ENCODE measurements around the gene DNAJC7. TPM values are rescaled to one million over a fixed set of nuclear protein-coding genes. Genes with fewer than 3 reads are reported as not detected.

Gene DNAJC7
- total RNA-seq, 1 donor = 75.3 TPM

- Histone ChIP-seq H3K4me2 (ENCODE audit: insufficient read depth, low read length) (peak within 1 kb of the TSS; percentile 83), H3K27ac (ENCODE audit: low read depth, low read length) (peak within 1 kb of the TSS; percentile 66), H3K4me3 (ENCODE audit: insufficient read depth, low read length) (peak within 1 kb of the TSS; percentile 71), H4K20me1 (ENCODE audit: insufficient read depth, low read length) (no peaks in the 10 kb centered on the region), H2AFZ (ENCODE audit: low read length) (peak within 1 kb of the TSS; percentile 89), H3K36me3 (ENCODE audit: insufficient read depth, low read length) (peaks cover 3% of the 10 kb centered on the region), H3K4me1 (ENCODE audit: insufficient read depth, low read length) (peaks cover 9% of the 10 kb centered on the region), H3K79me2 (ENCODE audit: insufficient read depth, low read length) (no peaks in the 10 kb centered on the region), H3K27me3 (ENCODE audit: insufficient read depth, low read length) (no peaks in the 10 kb centered on the region), H3K9me3 (ENCODE audit: low read depth, low read length) (no peaks in the 10 kb centered on the region)
- peak; percentile 46 for TF ChIP-seq CTCF (IDR thresholded peaks at IDR 0.05; ENCODE audit: extremely low read depth, low read depth, low read length)
- peak; percentile 98 for DNase-seq (ENCODE audit: insufficient read length, low spot score, missing footprints)
Measured at GRCh38 chr17:41930009-41930832, 87.0 kb downstream of the DNAJC7 start, which contains the start of gene ODAD4. Gene ODAD4, plus strand, starts transcription at chr17:41930617. Its CDS starts 107 bp downstream, at chr17:41930724.

GRCh38 chr17:41928693-41929251 is 88.5 kb downstream of the DNAJC7 start:
- Histone ChIP-seq H3K27ac (ENCODE audit: low read depth, low read length) (no peak overlapping the region), H3K9me3 (ENCODE audit: low read depth, low read length) (no peaks in the 10 kb centered on the region), H2AFZ (ENCODE audit: low read length) (peak overlapping the region; percentile 89), H3K79me2 (ENCODE audit: insufficient read depth, low read length) (no peaks in the 10 kb centered on the region), H3K4me1 (ENCODE audit: insufficient read depth, low read length) (peaks cover 9% of the 10 kb centered on the region), H3K36me3 (ENCODE audit: insufficient read depth, low read length) (no peaks in the 10 kb centered on the region), H3K4me3 (ENCODE audit: insufficient read depth, low read length) (no peak overlapping the region), H4K20me1 (ENCODE audit: insufficient read depth, low read length) (no peaks in the 10 kb centered on the region), H3K27me3 (ENCODE audit: insufficient read depth, low read length) (no peaks in the 10 kb centered on the region), H3K4me2 (ENCODE audit: insufficient read depth, low read length) (peak overlapping the region; percentile 83)
- TF ChIP-seq CTCF (IDR thresholded peaks at IDR 0.05; ENCODE audit: extremely low read depth, low read depth, low read length) = no peak
- no peak for DNase-seq (ENCODE audit: insufficient read length, low spot score, missing footprints)

Other genes with a start within 250 kb of the DNAJC7 start
- 18.0 and 24.2 TPM in 2 replicates for gene JUP, start 230.7 kb downstream of the DNAJC7 start, total RNA-seq
- 59.7 and 66.6 TPM in 2 replicates for gene P3H4, start 205.5 kb downstream of the DNAJC7 start, total RNA-seq
- gene FKBP10, start 204.4 kb downstream of the DNAJC7 start, total RNA-seq = 387 and 396 TPM in 2 replicates
- 69.8 and 70.4 TPM in 2 replicates for gene NT5C3B, start 181.2 kb downstream of the DNAJC7 start, total RNA-seq
- 0.36 and 0.59 TPM in 2 replicates for gene KLHL10, start 179.6 kb downstream of the DNAJC7 start, total RNA-seq
- 28.6 and 34.7 TPM in 2 replicates for gene KLHL11, start 152.0 kb downstream of the DNAJC7 start, total RNA-seq
- gene ACLY, start 98.5 kb downstream of the DNAJC7 start, total RNA-seq = 271 and 273 TPM in 2 replicates
- gene ODAD4, start 86.8 kb downstream of the DNAJC7 start, total RNA-seq = 1.1 and 1.5 TPM in 2 replicates
- gene CNP, start 50.6 kb downstream of the DNAJC7 start, total RNA-seq = 87.6 and 96.4 TPM in 2 replicates
- 38.0 and 39.1 TPM in 2 replicates for gene NKIRAS2, start 2.7 kb upstream of the DNAJC7 start, total RNA-seq
- under 0.01 and 0.29 TPM in 2 replicates for gene C17orf113, start 33.2 kb upstream of the DNAJC7 start, total RNA-seq
- not detected in 2 replicates for gene ZNF385C, start 81.0 kb upstream of the DNAJC7 start, total RNA-seq
- 18.5 and 23.0 TPM in 2 replicates for gene DHX58, start 95.3 kb upstream of the DNAJC7 start, total RNA-seq
- gene KAT2A, start 103.9 kb upstream of the DNAJC7 start, total RNA-seq = 8.3 and 9.0 TPM in 2 replicates
- not detected in 2 replicates for gene HSPB9, start 105.4 kb upstream of the DNAJC7 start, total RNA-seq
- 80.0 and 90.5 TPM in 2 replicates for gene RAB5C, start 137.6 kb upstream of the DNAJC7 start, total RNA-seq
- gene KCNH4, start 163.7 kb upstream of the DNAJC7 start, total RNA-seq = not detected in 2 replicates
- not detected in 2 replicates for gene HCRT, start 168.0 kb upstream of the DNAJC7 start, total RNA-seq
- 26.8 and 31.8 TPM in 2 replicates for gene GHDC, start 177.1 kb upstream of the DNAJC7 start, total RNA-seq

All from osteoblast (primary cell).